ENCODE data around the gene MAP2K1.
"Not testable (repeated sequence)": the region's sequence is repeated elsewhere in the genome, so short reads cannot be mapped to it uniquely, and the experiment has no call there.

The MAP2K1 gene

GRCh38 chr15:66386204-66387123 is at the start of gene MAP2K1:
TSS of gene MAP2K1 (plus strand) at chr15:66386912. CDS start at chr15:66387348, 436 bp downstream.
- DNase-seq = peak; percentile 96 to 99

GRCh38 chr15:66348530-66348929 is 38.2 kb upstream of the MAP2K1 start:
- not testable (repeated sequence) for DNase-seq

DNA sequence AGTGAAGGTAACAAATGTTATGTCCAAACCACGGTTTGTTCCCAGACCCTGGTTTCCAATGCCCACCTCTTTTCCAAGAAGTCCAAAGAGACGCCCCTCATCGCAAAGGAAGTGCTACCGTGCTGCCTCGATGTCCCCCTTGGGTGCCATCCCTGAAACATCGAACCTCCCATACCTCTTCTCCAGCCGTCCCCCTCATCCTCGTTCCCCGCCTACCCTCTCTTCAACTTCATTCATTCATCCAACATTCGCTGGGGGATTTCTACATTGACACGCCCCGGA is 30.7 kb upstream of the MAP2K1 start:
- no peak for DNase-seq

DNA sequence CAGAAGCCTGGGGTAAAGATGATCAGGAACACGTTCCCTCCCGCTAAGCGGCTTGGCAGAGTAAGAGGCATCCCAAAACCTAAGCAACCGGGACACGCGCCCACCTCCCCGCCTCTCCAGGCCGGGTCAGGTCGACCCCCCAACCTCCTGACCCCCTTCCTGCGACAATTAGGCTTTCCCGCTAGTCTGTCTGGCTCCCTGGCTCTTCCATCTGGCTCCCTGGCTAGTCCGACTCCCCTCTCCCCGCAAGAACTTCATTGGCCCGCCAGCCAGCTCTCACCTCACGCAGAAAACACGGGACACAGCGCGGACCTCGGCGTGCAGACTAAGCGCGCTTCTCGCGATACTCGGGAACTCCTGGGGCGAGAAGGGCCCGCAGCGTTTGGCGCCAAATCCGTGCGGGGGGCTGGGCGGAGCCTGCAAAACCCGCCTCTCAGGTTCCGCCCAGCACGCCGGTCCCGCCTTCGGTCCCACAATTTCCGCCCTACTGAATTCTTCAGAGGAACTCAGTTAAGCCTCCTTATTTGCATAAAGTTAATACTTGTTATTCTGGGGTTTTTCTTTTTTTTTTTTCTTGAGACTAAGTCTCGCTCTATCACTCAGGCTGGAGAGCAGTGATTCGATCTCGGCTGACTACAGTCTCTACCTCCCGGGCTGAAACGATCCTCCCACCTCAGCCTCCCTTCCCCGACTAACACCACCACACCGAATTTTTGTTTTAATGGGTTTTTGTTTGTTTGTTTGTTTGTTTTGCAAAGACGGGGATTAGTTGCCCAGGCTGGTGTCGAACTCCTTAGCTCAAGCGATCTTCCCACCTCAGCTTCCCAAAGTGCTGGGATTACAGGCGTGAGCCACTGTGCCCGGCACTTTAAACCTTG is 30.1 kb upstream of the MAP2K1 start, which contains the start of gene TIPIN:
TIPIN (minus strand) TSS at position 327 of the 878 bp plus-strand sequence. CDS start 3,738 bp downstream, outside the sequence.
- DNase-seq = peak; percentile 96 to 98

- no peak for DNase-seq
Observed at GRCh38 chr15:66359740-66360139, 27.0 kb upstream of the MAP2K1 start.

- peak; percentile 16 to 29 for DNase-seq
Observed at GRCh38 chr15:66361745-66362460, 24.8 kb upstream of the MAP2K1 start.

- no peak for DNase-seq
Observed at GRCh38 chr15:66362776-66363175, 23.9 kb upstream of the MAP2K1 start.

GRCh38 chr15:66364944-66365528 is 21.7 kb upstream of the MAP2K1 start:
- no peak for DNase-seq

DNA sequence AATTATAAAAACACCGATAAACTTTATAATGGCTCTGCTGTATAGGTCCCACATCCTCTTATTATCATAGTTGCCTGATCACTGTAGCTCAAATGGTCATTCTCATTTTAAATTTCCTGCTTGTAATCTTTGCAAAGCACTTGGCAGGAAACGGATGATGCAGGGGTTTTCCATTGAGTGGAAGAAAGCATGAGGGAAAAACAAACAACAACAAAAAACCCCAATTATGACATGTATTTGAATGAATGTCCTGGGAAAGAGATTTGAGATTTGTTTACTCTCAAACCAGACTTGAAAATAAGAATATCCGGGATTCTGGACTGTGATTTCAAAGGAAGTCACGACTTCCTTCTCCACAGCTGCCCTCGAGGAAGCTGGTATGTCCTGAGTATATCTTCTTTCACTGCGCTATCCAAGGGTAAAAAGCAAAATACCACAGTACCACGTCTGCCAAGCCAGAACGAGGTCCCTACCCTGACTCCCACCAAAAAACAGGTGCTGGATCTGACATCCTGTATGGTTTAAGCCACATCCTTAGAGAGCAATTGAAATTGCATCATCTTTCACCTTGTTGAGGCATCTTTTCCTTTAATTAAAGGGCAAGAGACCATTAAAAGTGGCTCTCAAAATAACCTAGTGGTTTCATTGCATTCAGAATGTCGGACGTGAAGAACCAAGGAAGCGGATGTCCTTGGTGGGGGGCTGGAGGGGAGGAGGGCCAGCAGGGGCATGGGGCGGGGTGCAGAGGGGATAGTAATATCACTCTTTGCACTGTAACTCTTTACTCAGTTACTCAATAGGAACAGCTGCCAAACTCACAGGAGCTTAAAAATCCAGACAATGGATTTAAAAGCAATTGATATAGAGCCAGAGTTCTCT is 16.7 kb upstream of the MAP2K1 start:
- peak; percentile 73 to 81 for DNase-seq

DNA sequence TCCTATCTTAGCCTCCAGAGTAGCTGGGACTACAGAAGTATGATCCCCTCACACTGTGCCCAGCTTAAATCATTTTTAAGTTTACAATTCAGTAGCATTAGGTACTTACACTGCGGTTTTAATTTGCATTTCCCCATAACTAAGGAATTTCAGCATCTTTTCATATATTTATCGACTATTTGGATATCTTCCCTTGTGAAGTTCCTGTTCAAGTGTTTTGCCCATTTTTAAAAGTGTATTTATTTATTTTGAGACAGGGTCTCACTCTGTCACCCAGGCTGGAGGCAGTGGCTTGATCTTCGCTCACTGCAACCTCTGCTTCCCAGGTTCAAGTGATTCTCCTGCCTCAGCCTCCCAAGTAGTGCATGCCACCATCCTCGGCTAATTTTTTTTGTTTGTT is 12.5 kb upstream of the MAP2K1 start:
- DNase-seq = no peak

- DNase-seq = no peak
Observed at GRCh38 chr15:66378814-66379430, 7.8 kb upstream of the MAP2K1 start.

DNA sequence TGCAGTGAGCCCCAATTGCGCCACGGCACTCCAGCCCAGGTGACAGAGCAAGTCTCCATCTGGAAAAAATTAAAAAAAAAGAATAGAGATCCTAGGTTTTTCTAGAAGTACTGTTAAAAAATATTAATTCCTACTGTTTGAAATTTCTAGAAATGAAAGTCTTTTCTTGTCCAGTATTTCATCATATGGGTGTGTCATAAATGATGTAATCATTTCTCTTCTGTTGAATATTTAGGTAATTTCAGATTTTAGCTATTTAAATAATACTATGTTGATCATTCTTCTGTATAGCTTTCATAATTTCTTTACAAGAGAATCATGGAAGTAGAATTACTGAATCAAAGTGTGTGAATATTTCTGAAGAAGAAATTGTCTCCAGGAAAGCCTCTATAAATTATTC is 5.3 kb upstream of the MAP2K1 start:
- peak; percentile 60 to 87 for DNase-seq

DNA sequence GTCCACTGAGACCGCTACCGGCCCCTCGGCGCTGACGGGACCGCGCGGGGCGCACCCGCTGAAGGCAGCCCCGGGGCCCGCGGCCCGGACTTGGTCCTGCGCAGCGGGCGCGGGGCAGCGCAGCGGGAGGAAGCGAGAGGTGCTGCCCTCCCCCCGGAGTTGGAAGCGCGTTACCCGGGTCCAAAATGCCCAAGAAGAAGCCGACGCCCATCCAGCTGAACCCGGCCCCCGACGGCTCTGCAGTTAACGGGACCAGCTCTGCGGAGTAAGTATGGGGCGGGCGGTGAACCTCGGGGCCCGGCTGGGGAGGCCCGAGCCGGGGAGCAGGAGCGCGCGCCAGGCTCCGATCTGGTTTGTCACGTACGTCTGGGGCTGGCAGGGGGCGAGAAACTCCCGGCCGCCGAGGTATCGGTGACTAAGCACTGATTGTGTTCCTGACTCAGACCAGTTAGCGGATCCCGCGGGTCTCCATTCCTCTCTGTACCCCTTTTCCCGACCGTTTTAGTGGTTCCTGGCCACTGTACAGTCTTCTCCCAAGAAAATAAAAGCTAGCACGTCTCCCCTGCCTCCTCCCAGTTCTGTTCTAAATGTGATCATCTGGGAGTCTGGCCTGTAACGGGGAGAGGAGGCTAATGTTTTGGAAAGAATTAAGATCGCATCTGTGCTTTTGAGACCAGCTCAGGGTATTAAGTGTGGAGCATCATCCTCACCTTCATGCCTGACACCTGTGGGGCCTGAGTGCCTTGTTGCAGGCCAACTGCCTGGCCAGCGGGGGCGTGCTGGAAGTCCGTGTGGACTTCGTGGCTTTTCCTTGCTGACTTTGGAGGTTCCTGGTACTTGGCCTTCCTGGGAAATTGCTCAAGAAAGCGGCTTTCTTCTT is 691 bp downstream of the MAP2K1 start:
- peak; percentile 45 to 48 for DNase-seq

GRCh38 chr15:66388043-66388363 is 1.3 kb downstream of the MAP2K1 start:
- no peak for DNase-seq

DNA sequence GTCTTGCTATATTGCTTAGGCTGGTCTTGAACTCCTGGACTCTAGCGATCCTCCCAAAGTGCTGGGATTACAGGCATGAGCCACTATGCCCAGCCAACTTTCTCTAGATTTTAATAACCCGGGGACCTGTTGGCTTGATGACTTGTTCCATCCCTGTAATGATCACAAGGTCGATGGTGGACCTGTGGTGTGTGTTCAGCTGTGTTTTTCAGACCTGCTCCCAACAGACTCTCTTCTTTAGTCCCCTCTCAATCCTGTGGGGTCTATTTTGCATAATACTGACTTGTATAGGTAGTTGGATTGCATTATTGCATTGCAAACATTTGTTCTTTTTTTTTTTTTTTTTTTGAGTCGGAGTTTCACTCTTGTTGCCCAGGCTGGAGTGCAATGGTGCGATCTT is 1.9 kb downstream of the MAP2K1 start:
- no peak for DNase-seq

DNA sequence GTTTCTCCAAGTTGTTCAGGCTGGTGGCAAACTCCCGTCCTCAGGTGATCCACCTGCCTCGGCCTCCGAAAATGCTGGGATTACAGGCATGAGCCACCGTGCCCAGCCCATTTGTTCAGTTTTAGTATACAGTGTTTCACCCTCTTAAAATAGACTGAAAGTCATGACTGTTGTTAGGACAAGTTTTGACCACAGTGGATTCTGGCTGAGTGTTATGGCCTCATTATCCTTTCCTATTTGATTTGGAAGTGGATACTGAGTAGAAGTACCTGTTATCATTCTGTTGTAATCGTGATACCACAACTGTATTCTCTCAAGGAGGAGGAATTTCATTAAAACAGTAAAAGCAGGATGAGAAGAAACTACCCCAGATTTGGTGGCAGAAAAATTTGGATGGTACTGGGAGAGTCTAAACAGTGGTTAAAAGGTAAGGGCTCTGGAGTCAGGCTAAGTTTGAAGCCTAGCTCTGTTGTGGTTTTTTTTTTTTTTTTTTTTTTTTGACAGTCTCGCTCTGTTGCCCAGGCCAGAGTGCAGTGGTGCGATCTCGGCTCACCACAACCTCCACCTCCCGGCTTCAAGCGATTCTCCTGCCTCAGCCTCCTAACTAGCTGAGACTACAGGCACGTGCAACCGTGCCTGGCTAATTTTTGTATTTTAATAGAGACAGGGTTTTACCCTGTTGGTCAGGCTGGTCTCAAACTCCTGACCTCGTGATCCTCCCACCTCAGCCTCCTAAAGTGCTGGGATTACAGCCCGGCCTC is 2.6 kb downstream of the MAP2K1 start:
- no peak for DNase-seq

DNA sequence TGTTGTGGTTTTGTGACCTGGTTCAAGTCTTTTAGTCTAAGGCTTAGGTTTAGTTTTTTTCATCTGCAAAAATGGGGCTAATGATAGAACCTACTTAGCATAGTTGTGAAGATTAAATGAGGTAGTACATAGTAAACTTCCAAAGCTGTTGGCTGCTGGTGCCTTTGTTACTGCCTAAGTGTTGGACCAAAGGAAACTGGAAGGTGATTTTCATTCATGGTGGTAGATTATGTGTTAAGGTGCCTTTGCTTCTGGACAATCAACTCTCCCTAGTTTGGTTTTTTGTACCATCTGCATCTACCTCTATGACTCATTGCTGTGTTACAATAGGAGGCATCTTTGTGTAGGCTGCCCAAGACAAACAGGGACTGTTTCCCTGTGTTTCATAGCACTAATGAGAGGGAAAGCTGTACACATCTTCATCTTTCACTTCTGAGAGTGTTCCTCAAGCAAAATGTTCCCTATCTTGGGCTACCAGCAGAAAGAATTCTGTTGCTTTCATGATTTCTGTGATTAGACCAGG is 3.2 kb downstream of the MAP2K1 start:
- DNase-seq = peak in 1 of 2 donors; percentile 26

GRCh38 chr15:66390678-66391077 is 4.0 kb downstream of the MAP2K1 start:
- peak; percentile 52 to 57 for DNase-seq

DNA sequence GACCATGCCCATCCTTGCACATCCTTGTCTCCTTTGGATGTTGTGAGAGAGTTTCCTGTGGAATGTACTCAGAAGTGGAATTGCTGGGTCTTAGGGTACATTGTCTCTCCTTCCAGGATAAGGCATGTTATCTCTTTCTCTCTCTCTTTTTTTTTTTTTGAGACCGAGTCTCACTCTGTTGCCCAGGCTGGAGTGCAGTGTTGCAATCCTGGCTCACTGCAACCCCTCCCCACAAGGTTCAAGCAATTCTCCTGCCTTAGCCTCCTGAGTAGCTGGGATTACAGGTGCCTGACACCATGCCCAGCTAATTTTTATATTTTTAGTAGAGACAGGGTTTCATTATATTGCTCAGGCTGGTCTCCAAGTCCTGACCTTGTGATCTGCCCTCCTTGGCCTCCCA is 6.3 kb downstream of the MAP2K1 start:
- DNase-seq = not testable (repeated sequence)

Data from inflammatory macrophage treated with lipopolysaccharide for 1 hour (primary cell).